Liver (tissue), 3 donors: ENCODE measurements around the gene SNN.

Experiments used
- CTCF ChIP-seq: fragments of 150-350 bp; IDR thresholded peaks from 2 replicates; pipeline ENCODE4 v1.5.1; 2017; ENCODE audit warnings: improper control_type of control experiment, low read depth, low read length; ENCODE audit not compliant: missing input control
- EGR1 ChIP-seq, 2 donors: IDR thresholded peaks; 2 replicates each; pipeline ENCODE4 v1.6.1; 2016 to 2018; ENCODE audit warnings: antibody characterized with exemption in 2 of 2, low read depth in 2 of 2
- JUND ChIP-seq, 2 donors: IDR thresholded peaks; 2 replicates each; pipeline ENCODE4 v1.6.1; 2016; ENCODE audit warnings: antibody characterized with exemption in 2 of 2
- MAX ChIP-seq: IDR thresholded peaks from 2 replicates; pipeline ENCODE4 v1.6.1; 2016; ENCODE audit warnings: antibody characterized with exemption
- REST ChIP-seq: IDR thresholded peaks from 2 replicates; pipeline ENCODE4 v1.6.1; 2016; ENCODE audit warnings: antibody characterized with exemption, mild to moderate bottlenecking
- donor health status: healthy.
- donor health status: healthy.

- TF ChIP-seq CTCF = no peak
- peak; percentile 13 for TF ChIP-seq REST
- TF ChIP-seq EGR1 (IDR thresholded peaks at IDR 0.05; ENCODE audit: low read depth in 2 of 2) = peak; percentile 52 to 78
- TF ChIP-seq JUND (IDR thresholded peaks at IDR 0.05) = peak; percentile 97 to 100
- peak; percentile 70 for TF ChIP-seq MAX
Measured at GRCh38 chr16:11675561-11676511, 7.6 kb downstream of the SNN start.
